NCI-H1092 treated with DMSO at 0.1 percent for 48 hours (cell line): ENCODE data around the gene NOS2.
"Not testable (repeated sequence)": the region's sequence is repeated elsewhere in the genome, so short reads cannot be mapped to it uniquely, and the experiment has no call there.

Source experiments
- DNase-seq: peaks from one replicate; lab custom pipeline; 2025; lab: John Stamatoyannopoulos, UW

The NOS2 gene

DNA sequence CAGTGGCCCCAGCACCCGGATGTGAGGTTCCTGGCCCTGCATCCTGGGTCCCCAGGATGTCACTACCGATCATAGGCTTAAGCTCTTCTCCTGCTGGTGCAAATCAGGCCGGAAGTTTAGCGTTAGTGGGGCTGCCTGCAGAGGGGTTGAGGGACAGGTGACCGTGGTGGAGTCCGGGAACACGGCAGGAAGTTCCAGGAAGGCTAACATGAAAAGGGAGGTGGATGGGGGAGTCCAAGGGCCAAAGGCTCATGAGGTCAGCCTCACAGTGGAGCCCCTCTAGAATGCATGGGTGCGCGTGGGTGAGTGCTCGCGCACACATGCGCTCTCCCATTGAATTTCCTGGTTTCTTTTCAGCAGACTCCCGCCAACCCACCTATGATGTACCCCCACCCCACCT is 46.6 kb downstream of the NOS2 start:
- DNase-seq: not testable (repeated sequence)

DNA sequence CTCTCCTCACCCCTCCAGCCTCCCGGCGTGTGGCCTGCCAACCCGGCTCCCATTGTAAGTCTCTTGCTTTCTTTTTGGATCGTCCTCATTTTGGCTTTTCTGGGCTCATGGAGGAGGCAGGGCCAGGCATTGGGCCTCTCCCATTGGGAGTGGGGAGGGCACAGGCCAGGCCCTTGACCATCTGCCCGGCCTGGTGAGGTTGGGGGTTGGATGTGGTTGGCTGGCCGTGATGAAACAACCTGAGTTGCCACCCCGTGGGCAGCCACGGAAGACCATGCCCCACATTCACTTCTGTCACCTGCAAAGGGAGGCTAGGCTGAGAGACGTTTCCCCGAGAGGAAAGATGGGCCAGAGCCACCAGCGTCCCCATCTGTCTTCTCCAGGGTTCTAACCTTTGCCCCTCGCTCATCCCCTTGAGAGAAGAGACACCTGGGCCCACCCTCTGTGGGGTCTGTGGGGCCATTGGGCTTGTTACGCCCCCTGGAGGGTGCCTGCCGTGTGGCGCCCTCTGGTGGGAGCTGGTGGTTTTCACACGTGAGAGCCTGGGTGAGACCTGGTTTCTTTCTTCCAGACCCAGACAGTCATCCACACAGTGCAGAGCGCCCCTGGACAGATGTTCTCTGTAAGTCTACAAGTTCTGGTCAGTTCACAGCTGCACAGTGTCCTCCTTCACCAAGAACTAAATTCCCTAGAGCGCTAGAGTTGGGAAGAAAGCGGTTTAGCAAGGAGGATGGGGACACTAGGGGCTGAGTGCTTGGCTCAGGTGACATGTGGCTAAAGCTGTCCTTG is 47.3 kb downstream of the NOS2 start:
- DNase-seq: not testable (repeated sequence)

DNA sequence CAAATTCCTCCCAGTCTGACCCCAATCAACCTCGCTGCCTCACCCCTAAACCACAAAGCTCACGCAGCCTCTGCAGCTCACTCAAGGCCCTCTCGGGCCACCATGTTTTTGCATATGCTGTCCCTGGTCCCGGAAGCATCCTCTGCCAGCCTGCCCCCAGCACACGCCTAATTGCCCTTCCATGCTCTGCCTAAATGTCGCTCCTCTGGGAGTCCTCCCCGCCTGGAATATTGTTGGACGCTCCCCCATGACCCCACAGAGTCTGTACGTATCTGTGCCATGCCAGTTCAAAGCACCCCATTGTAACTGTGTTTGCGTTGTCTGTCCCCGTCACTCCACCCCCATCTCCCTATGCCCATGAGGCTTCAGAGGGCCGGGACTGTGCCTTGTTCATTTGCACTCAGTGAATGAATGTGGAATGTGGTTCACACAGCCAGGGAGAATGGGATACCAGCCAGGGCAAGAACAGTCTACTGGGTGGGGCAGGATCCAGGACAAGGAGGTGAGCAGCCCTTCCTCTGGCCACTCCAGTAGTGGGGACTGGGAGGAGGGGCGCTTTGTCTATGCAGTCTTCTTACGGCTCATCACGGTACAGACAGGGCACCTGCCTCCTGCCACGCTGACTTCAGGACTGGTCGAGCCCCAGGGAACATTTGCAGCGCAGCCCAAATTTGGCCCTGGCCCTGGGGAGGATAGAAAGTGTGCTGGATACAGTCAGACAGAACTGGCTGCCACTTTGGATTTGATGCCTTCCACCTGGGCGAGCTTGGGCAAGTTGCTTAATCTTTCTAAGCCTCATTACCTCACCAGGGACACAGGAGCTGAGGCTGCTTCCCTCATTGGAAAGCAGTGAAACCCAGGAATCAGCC is 48.5 kb downstream of the NOS2 start:
- DNase-seq: no peak

DNA sequence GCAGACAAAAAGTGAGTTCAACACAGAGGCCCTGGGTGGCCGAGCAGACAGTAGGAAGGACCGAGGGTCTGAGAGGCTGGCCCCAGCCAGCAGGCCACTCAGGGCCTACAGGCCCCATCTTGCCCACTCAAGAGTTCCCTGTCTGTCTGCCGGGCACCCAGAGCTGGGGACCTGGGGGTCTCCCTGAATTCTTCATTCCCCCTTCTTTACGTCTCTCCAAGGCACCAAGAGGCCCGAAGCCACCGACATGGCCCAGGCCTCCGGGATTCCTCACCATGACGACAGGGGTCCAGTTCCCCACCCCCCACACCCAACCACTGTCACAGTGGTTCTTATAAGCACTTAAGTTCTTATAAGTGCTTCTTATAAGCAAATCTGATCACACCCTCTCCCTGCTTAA is 49.2 kb downstream of the NOS2 start:
- no peak for DNase-seq

DNA sequence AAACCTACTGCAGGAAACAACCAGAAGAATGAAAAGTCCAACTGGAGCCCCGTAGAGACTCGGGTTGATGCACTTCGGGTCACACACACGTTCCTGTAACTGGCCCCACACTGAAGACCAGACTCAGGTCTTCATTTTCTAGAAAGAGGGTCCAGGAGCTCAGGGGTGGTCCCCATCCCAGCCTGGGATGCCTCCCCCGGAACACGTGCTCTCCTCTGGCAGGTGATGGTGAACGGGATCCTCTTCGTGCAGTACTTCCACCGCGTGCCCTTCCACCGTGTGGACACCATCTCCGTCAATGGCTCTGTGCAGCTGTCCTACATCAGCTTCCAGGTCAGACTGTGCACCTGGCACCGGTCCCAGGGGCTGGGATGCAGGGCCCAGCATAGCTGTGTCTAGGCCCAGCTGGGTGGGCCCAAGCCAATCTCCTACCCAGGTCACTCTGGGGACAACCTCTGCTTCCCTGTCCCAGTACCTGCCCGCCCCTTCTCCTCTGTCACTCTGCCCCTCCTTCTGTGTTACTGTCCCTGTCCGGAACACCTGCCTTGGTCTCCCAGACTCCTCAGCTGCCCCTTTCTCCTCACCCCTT is 50.7 kb downstream of the NOS2 start:
- DNase-seq: not testable (repeated sequence)

DNA sequence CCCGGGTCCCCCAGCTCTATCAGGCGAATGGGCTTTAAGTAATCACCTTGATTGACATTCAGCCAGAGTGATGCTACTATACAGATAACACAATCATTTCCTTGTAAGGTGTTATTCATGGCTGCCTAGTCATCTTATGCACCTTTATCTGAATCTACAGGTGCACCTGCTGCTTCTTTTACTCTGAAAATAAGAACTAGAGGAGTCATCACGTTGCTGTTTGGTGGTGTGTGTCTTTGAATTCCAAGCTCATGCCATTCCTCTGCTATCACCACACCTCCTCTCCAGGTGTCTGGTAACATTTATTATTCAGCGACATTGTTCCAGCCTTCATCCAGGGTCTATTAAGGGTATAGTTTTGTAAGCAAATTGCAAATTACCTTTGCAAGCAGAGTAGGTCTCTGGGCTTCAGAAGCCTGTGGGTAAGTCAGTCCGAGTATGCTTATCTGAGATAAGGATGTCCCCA is 51.9 kb downstream of the NOS2 start:
- no peak for DNase-seq

DNA sequence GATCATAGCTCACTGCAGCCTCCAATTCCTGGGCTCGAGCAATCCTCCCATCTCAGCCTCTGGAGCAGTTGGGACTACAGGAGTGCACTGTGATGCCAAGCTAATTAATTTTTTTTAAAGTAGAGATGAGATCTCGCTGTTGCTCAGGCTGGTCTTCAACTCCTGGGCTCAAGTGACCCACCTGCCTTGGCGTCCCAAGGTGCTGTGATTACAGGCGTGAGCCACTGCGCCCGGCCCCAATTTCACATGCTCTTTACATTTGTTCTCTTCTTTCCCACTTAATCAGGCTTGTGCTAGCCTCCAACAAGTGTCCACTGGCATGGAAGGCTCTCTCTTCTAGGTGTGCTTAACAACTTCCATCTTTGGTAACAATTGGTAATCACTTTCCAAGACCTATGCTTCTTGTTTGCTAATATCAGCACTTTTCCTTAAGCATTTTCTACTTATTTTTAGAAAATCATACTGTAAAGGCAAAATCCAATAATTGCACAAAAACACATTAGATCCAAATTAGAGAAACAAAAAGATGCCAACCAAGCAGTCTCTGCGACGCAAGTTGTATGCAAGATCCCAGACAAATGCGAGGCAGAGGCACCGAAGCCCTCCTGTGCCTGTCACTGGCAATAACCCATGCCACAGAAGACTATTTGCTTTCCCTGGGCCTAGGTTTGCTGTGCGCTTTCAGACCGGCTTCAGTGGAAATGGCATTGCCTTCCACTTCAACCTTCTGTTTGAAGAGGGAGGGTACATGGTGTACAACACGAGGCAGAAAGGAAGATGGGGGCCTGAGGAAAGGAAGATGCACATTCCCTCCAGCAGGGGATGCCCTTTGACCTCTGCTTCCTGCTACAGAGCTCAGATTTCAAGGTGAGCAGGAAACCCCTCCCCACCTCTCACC is 52.6 kb downstream of the NOS2 start:
- DNase-seq: no peak

DNA sequence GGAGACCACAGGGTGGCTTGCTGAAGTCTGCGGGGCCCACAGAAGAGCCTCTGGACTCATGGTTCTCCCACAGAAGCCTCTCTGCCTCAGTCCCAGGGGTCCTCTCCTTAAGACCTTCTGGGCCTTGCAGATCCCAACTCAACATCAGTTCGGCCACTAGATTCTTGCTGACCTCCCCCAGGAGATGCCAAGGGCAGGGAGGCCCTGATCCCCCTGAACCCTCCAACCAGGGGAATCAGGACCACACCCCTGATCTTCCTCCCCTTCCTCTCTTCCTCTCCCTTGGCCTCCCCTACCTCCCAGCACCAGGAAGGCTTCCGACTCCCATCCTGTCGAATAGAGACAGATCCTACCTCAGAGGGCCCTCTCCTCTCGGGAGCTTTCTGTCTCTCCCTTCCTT is 53.4 kb downstream of the NOS2 start:
- no peak for DNase-seq

DNA sequence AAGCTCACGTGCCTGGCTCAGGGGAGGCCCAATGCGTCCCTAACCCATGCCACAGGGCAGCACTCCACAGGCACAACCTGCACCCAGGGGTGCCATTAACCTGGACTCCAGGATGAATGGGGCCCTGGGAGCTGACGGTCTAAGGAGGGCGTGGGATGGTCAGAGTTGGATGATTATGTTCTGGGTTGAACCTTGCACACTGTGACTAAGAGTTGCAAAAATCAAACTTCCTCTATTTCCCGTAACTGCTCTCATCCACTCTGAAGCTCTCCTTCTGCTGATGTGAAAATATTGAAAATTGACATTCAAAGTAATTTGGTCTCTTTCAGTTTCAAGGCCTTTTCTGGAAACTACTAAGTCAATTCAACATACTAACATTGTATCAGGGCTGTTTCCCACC is 54.0 kb downstream of the NOS2 start:
- not testable (repeated sequence) for DNase-seq

DNA sequence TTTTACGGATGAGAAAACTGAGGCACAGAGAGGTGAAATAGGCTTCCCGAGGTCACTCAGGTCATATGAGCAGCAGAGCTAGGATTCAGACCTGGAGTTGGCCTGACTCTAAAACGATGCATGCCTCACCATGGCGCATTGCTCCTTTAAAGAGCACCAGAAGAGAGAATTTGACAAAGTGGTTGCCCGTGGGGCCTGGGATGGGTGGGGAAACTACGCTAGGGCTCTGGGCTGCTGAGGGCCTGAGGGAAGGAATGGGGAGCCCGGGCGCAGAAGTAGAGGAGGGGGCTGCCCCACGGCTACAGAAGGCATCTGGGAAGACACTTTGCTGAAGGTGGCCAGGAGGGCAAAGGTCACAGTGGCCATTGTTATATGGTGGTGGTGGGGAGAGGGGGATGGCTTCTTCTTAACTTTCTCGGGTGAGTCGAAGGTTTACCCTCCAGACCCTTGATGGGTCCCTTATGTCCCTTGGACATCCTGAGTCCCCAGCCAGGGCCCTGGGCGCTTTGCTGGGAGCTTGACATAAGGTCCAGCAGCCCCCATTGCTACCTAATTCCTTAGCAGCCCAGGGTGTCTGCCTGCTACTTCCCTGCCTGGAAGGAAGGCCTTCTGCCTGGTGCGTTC is 55.0 kb downstream of the NOS2 start:
- DNase-seq: not testable (repeated sequence)

DNA sequence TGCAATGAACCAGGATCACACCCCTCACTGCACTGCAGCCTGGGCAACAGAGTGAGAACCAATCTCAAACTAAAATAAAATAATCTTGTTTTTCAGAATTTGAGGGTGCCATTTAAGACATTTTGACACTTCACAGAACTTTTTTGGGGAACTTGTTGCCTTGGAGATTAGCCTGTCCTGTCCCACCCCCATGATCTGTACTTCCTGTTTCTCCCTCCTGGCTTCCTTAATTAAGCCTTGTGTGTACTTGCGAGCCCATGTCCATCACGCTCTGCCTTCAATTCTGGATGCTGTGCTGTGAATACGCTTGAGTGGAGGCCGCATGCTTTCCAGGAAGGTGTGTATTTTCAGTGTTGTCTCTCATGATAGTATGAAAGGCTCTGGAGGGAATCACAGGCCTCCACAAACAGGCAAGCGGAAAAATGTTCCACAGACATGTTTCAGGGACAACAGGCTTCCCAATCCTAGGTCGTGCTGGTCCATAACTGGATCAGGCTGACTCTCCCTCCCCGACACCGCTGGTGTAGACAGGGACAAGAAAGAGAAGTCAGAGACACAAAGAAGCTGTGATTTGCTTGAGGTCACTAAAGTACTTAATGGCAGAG is 56.9 kb downstream of the NOS2 start:
- DNase-seq: no peak

DNA sequence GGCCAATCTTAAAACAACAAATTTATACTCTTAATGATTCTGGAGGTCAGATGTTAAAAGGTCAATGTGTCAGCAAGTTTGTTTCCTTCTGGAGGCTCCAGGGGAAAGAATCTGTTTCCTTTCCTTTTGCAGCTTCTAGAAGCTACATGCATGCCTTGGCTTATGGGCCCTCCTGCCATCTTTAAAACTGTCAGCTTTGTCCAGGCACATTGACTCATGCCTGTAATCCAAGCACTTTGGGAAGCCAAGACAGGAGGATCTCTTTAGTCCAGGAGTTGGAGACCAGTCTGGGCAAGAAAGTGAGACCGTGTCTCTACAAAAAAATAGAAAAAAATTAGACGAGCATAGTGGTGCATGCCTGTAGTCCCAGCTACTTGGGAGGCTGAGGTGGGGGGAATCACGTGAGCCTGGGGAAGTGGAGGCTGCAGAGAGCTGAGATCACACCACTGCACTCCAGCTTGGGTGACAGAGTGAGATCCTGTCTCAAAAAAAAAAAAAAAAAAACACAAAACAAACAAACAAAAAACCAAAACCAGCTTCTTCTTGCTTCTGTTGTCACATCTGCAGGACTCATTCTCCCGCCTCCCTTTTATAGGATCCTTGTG is 58.3 kb downstream of the NOS2 start:
- no peak for DNase-seq

DNA sequence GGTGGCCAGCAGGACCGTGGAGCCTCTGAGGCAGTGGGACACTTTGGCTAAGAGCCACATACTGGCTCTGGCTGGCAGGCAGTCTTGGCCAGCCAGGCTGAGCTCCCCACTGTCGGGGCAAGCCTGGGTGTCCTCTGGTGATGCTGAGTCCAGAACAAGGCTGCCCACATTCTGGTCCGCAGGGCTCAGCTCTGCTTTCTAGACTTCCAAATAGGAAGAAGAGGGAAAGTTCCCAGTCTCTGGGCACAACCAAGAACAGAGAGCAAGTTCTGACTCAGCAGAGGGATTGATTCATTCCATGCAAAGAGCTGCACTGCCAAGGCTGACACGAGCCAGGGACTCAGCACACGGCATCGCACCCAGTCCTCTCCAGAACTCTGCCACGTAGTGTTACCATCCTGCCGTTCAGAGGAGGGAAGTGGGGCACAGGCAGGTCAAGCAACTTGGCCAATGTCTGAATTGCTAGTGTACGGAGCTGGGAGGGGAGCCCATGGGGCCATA is 58.9 kb downstream of the NOS2 start:
- DNase-seq: no peak

DNA sequence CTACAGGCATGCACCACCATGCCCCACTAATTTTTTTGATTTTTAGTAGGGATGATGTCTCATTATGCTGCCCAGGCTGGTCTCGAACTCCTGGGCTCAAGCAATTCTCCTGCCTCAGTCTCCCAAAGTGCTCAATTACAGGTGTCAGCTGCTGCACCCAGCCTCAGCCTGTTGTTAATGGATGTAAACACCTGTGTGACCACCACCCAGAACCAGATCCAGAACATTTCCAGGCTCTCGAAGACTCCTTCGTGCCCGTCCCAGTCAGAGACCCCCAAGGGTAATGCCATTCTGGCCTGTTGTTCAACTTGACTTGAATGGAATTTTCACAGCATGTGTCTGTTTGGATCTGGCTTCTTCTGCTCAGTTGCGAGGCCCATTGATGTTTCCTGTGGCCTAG is 59.8 kb downstream of the NOS2 start:
- DNase-seq: not testable (repeated sequence)

DNA sequence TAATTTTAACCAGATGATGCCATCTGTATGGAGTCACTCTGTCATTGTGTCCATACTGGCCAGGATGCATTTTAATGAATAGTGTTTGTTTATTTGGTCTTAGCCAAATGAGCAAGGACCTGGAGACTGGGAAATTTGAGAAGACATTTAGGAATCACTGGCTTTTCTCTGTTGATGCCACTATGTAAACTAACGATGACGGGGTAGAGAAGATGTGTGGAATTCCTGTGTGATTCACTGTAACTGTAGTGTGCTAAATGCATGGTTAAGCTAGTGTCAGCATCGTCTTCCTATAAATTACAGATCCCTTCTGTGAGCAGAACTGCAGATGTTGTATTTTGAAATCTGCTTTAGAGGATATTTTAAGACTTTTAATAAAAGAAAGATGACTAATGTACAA is 66.6 kb downstream of the NOS2 start:
- no peak for DNase-seq

DNA sequence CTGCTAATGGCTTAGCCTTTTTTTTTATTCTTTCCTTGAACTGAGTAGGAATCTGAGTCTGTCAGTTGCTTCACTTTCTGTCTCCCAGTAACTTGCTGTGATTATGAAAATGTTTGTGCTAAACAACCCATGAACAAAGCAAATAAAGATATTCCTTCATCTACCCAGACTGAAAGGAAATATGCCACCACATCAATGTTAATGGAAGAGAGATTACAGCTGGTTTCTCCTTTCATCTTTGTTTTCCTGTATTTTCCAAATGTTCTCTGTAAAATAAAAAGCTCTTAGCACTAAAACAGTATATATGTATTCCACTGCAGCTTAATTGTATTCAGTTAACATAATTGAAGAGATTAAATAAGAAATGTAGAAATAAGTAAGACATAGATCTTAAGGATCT is 67.6 kb downstream of the NOS2 start:
- not testable (repeated sequence) for DNase-seq

DNA sequence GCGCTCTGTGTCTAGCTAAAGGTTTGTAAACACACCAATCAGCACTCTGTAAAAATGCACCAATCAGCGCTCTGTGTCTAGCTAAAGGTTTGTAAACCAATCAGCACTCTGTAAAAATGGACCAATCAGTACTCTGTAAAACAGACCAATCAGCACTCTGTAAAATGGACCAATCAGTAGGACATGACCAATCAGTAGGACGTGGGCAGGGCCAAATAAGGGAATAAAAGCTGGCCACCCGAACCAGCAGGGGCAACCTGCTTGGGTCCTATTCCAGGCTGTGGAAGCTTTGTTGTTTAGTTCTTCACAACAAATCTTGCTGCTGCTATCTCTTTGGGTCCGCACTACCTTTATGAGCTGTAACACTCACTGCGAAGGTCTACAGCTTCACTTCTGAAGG is 74.3 kb downstream of the NOS2 start:
- DNase-seq: not testable (repeated sequence)

DNA sequence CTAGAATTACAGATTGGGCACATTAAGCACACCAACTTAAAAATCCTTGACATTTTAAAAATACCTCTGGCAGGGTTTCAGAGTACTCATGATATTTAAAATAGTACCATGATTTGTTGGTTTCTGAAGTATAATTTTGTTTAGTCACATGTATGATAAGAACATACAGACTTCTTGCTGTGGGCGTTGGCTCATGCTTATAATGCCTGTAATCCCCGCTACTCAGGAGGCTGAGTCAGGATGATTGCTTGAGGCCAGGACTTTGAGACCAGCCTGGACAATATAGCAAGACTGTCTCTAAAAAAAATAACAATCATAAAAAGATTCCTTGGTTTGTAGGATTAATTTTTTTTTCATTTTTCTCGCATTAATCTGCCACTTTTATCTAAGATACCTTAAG is 78.5 kb downstream of the NOS2 start:
- no peak for DNase-seq
